Gastrocnemius medialis (tissue), 4 donors: ENCODE results near the gene TRABD2A.

Experiments
- CTCF ChIP-seq, 5 experiments: fragments of 450-650 bp in 3 of 5; fragments of 200-600 bp in 2 of 5; sonication (generic) in 2 of 5; IDR thresholded peaks in 4 of 5; conservative IDR thresholded peaks in 1 of 5; 1 replicate in 4 of 5; 2 replicates in 1 of 5; pipeline ENCODE4 v1.5.1; 2016 to 2019; ENCODE audit warnings: antibody characterized with exemption in 5 of 5, mild to moderate bottlenecking in 3 of 5, moderate library complexity in 3 of 5
- POLR2A ChIP-seq, 2 donors: fragments of 450-650 bp; IDR thresholded peaks; one replicate each; pipeline ENCODE4 v1.6.1; 2017; ENCODE audit warnings: antibody characterized with exemption in 2 of 2, mild to moderate bottlenecking in 2 of 2, moderate library complexity in 2 of 2

GRCh38 chr2:84823788-84824187 is 57.1 kb downstream of the TRABD2A start:
- no peak for TF ChIP-seq CTCF (IDR thresholded peaks at IDR 0.05 in 4 of 5, conservative IDR thresholded peaks at IDR 0.05 in 1 of 5)
- TF ChIP-seq POLR2A (IDR thresholded peaks at IDR 0.05), result no peak
